Pancreas (tissue), 10 donors: ENCODE data around the gene HLA-C. TPM values are rescaled to one million over a fixed set of nuclear protein-coding genes. Genes with fewer than 3 reads are reported as not detected.

Source experiments
- ATAC-seq, 4 donors: fragments of 200-7000 bp; cut with Tn5 transposase; one replicate each; pipeline versions ENCODE4 v1.8.0 to v1.9.1; 2020; ENCODE audit warnings: mild to moderate bottlenecking in 4 of 4, moderate library complexity in 4 of 4
- DNase-seq, 6 donors: peaks; one replicate each; pipeline ENCODE4 v3.0.0-alpha.2; 2020
- FAIRE-seq: peaks from 2 replicates; lab custom pipeline; 2012; peaks lifted over from hg19 to GRCh38; lab: Jason Lieb, UNC
- H3K27ac ChIP-seq, 4 donors: fragments of 200-600 bp; sonication (generic); 1 replicate in 3 of 4; 2 replicates in 1 of 4; pipeline versions ENCODE4 v1.5.0 to v1.8.0; 2020
- H3K27me3 ChIP-seq, 4 donors: fragments of 200-600 bp; one replicate each; pipeline ENCODE4 v1.8.0; 2021
- H3K36me3 ChIP-seq, 3 donors: fragments of 200-600 bp; sonication (generic) in 1 of 3; one replicate each; pipeline versions ENCODE4 v1.5.0 to v1.8.0; 2020 to 2021
- H3K4me1 ChIP-seq, 3 donors: fragments of 200-600 bp; one replicate each; pipeline ENCODE4 v1.8.0; 2021
- H3K4me3 ChIP-seq, 4 donors: fragments of 200-600 bp; sonication (generic) in 2 of 4; one replicate each; pipeline versions ENCODE4 v1.5.0 to v1.8.0; 2020 to 2021
- H3K9me3 ChIP-seq, 4 donors: fragments of 200-600 bp; one replicate each; pipeline ENCODE4 v1.8.0; 2021
- WGBS, 2 donors: extraction: QIAGEN DNeasy Blood & Tissue Kit; methylation state at CpG; one replicate each; pipeline ENCODE4 v1.1.7; 2013; 5-methylcytosine and 5-hydroxymethylcytosine counted together
- intact Hi-C, 3 donors: fragments of 100-400 bp; cut with DNase I; formaldehyde crosslinking; loops; one replicate each; pipeline versions ENCODE4 v1.11.1 to v1.14.2; 2022
- polyA plus RNA-seq, 2 donors: library from polyadenylated mRNA; stranded (reverse); fragments of 200-250 nt; gene quantifications; one replicate each; pipeline ENCODE4 v1.2.3, GENCODE V29; 2013
- total RNA-seq, 6 donors: library from RNA; stranded (reverse); fragmentation: NEBNext Ultra II Directional in 4 of 6; extraction: Animal tissue kit (Norgen Biotek cat#: 25700) in 4 of 6; gene quantifications; one replicate each; pipeline versions ENCODE4 v1.2.1 to v1.2.4, GENCODE V29; 2021 to 2023
- TF ChIP-seq, protein P1 (sequence below), 4 donors: fragments of 200-600 bp; sonication (generic) in 3 of 4; IDR thresholded peaks; one replicate each; pipeline versions ENCODE4 v1.5.0 to v1.8.0; 2021; ENCODE audit warnings: antibody characterized with exemption in 4 of 4
- donor health status: healthy with polysubstance abuse.
- donor health status: DM: no; HTN: no; CAD: no; lungs with moderate emphysema.
- donor health status: DM: no; HTN: no; CAD: no.
- donor health status: control.
- donor health status: control.
- donor health status: Bipolar disorder and iron deficiency.
- donor health status: DM: yes; HTN: yes; CAD: no.
- donor health status: DM: no; HTN: no; CAD: no.
- donor health status: DM: no; HTN: no; CAD: no.
- donor health status: DM: yes; HTN: yes; CAD: no.

The HLA-C gene
- total and polyA plus RNA-seq, 8 donors = 135 to 297 (median 173) TPM

DNA sequence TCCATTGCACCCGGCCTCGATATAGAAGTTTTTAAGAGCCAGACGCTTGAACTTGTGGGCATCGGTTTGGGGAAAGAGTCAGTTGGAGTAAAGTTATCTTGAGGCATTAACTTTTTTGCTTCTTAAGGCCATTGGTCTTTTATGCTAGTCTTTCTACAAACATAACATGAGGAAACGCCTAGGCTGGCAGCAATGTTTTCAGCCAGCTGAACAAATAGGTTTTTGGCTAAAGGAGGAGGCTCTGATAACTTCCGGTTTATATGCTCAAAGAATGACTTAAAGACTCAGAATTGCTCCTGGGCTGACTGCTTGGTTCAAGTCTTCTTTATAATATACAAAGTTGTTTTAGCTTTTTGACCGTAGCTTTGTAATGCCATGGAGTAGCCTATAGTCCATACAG, 46.2 kb downstream of the HLA-C start:
- intact Hi-C loops = no loop called here
- Histone ChIP-seq H3K27ac (no peak overlapping the region), H3K9me3 (no peaks in the 10 kb centered on the region), H3K4me1 (no peaks in the 10 kb centered on the region), H3K27me3 (no peaks in the 10 kb centered on the region), H3K36me3 (no peaks in the 10 kb centered on the region), H3K4me3 (no peak overlapping the region)
- peak in 3 of 6 donors; percentile 30 to 75 (median 55) for DNase-seq
- peak; percentile 70 to 88 (median 84) for ATAC-seq
- WGBS, 2 donors = 33 to 39% methylated on average over 7 of the region's 7 CpGs
- FAIRE-seq = no peak
- TF ChIP-seq, protein P1, sequence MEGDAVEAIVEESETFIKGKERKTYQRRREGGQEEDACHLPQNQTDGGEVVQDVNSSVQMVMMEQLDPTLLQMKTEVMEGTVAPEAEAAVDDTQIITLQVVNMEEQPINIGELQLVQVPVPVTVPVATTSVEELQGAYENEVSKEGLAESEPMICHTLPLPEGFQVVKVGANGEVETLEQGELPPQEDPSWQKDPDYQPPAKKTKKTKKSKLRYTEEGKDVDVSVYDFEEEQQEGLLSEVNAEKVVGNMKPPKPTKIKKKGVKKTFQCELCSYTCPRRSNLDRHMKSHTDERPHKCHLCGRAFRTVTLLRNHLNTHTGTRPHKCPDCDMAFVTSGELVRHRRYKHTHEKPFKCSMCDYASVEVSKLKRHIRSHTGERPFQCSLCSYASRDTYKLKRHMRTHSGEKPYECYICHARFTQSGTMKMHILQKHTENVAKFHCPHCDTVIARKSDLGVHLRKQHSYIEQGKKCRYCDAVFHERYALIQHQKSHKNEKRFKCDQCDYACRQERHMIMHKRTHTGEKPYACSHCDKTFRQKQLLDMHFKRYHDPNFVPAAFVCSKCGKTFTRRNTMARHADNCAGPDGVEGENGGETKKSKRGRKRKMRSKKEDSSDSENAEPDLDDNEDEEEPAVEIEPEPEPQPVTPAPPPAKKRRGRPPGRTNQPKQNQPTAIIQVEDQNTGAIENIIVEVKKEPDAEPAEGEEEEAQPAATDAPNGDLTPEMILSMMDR (IDR thresholded peaks at IDR 0.05) = no peak

DNA sequence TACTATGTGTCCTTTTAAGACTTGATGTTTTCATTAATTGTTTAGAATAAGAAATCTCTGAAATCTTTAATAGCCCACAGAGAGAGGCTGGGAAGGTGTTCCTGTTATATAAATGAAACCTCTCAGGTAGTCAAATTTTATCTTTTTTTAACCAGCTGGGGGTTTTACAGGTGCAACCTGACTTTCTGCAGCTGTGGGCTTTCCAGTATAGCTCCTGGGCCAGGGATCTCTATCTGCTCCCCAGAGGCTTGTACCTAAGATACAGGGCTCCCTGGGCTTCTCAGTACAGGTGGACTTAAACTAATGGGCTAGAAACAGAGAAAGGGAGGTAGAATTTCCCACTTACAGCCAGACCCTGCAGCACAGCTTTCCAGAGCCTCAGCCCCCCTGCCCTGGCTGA, 49.4 kb downstream of the HLA-C start:
- H3K36me3 ChIP-seq = no peaks in the 10 kb centered on the region
- FAIRE-seq (no peak), ATAC-seq (no peak), DNase-seq (no peak)
- no peaks in the 10 kb centered on the region for H3K9me3 ChIP-seq
- no peaks in the 10 kb centered on the region for H3K27me3 ChIP-seq
- H3K4me3 ChIP-seq = no peak overlapping the region
- no peaks in the 10 kb centered on the region for H3K4me1 ChIP-seq
- TF ChIP-seq, protein P1 (IDR thresholded peaks at IDR 0.05) = no peak
- intact Hi-C loops = no loop called here
- no peak overlapping the region for H3K27ac ChIP-seq

Other genes starting within 250 kb of the HLA-C start
- gene C6orf15, start 159.5 kb downstream of the HLA-C start, total RNA-seq = not detected
- gene C6orf15, start 159.5 kb downstream of the HLA-C start, polyA plus RNA-seq = not detected
- 1 to 10 TPM in 1 of 6 donors, under 1 TPM in 5; 0.06 to 1.4 (median 0.30) TPM for gene PSORS1C1, start 157.3 kb downstream of the HLA-C start, total RNA-seq
- gene PSORS1C1, start 157.3 kb downstream of the HLA-C start, polyA plus RNA-seq = 1 to 10 TPM in 1 of 2 donors, under 1 TPM in 1; 0.70 to 1.9 TPM
- under 1 TPM in 1 of 6 donors, not detected in 5; 0.06 TPM for gene CDSN, start 151.6 kb downstream of the HLA-C start, total RNA-seq
- gene CDSN, start 151.6 kb downstream of the HLA-C start, polyA plus RNA-seq = under 1 TPM; 0.05 to 0.08 TPM
- gene PSORS1C2, start 133.0 kb downstream of the HLA-C start, total RNA-seq = not detected
- not detected for gene PSORS1C2, start 133.0 kb downstream of the HLA-C start, polyA plus RNA-seq
- 10 to 100 TPM in 5 of 6 donors, 1 to 10 TPM in 1; 6.7 to 19.3 (median 11.3) TPM for gene CCHCR1, start 114.3 kb downstream of the HLA-C start, total RNA-seq
- gene CCHCR1, start 114.3 kb downstream of the HLA-C start, polyA plus RNA-seq = 10 to 100 TPM; 22.3 to 27.0 TPM
- gene TCF19, start 113.5 kb downstream of the HLA-C start, total RNA-seq = 1 to 10 TPM in 5 of 6 donors, under 1 TPM in 1; 0.83 to 2.4 (median 1.8) TPM
- 1 to 10 TPM; 1.9 to 3.4 TPM for gene TCF19, start 113.5 kb downstream of the HLA-C start, polyA plus RNA-seq
- gene POU5F1, start 101.4 kb downstream of the HLA-C start, total RNA-seq = 10 to 100 TPM in 1 of 6 donors, 1 to 10 TPM in 5; 1.1 to 23.6 (median 3.2) TPM
- gene POU5F1, start 101.4 kb downstream of the HLA-C start, polyA plus RNA-seq = 10 to 100 TPM in 1 of 2 donors, 1 to 10 TPM in 1; 8.6 to 32.1 TPM
- 1,000 to 10,000 TPM in 1 of 6 donors, 100 to 1,000 TPM in 5; 141 to 1,089 (median 229) TPM for gene HLA-B, start 85.1 kb upstream of the HLA-C start, total RNA-seq
- gene HLA-B, start 85.1 kb upstream of the HLA-C start, polyA plus RNA-seq = 100 to 1,000 TPM; 269 to 373 TPM
- 10 to 100 TPM in 1 of 6 donors, 1 to 10 TPM in 5; 4.8 to 15.8 (median 5.7) TPM for gene MICA, start 131.5 kb upstream of the HLA-C start, total RNA-seq
- gene MICA, start 131.5 kb upstream of the HLA-C start, polyA plus RNA-seq = 10 to 100 TPM; 13.6 to 22.6 TPM
- 1 to 10 TPM in 2 of 6 donors, under 1 TPM in 4; 0.24 to 1.7 (median 0.51) TPM for gene MICB, start 226.1 kb upstream of the HLA-C start, total RNA-seq
- gene MICB, start 226.1 kb upstream of the HLA-C start, polyA plus RNA-seq = under 1 TPM; 0.23 to 0.76 TPM